ENCODE measurements around the gene VAMP1. TPM values are rescaled to one million over a fixed set of nuclear protein-coding genes. Genes with fewer than 3 reads are reported as not detected.
A peak's percentile ranks its signal among the peaks of the same experiment; 100 is the strongest.
"Not testable (repeated sequence)": the region's sequence is repeated elsewhere in the genome, so short reads cannot be mapped to it uniquely, and the experiment has no call there.

Gene VAMP1
- total and polyA plus RNA-seq, 2 donors (not counting 3 experiments of a cell fraction or from before 2014, with no cell fraction given): 7.0 to 9.0 TPM

GRCh38 chr12:6492838-6493496 lies 22.5 kb upstream of the VAMP1 start, which contains the start of gene MRPL51:
MRPL51 (minus strand) TSS chr12:6493262; CDS start chr12:6493136, 126 bp downstream.
- Histone ChIP-seq H2AFZ (ENCODE audit: low read depth, low read length) (peak within 1 kb of the TSS; percentile 88), H3K79me2 (ENCODE audit: control insufficient read depth, insufficient read depth, low read length) (peaks cover 38% of the 10 kb centered on the region), H3K9me1 (replicated peaks; ENCODE audit: control insufficient read depth, extremely low read depth, insufficient read depth, low read length) (no peaks in the 10 kb centered on the region), H3K4me2 (ENCODE audit: insufficient read depth, low read length) (peak within 1 kb of the TSS; percentile 96), H3K36me3 (ENCODE audit: control insufficient read depth in 2 of 2, extremely low read depth in 1 of 2, insufficient read depth in 2 of 2, low read length in 2 of 2) (peaks cover 0 to 7% of the 10 kb centered on the region in 2 experiments), H3K4me1 (ENCODE audit: control insufficient read depth, extremely low read depth, insufficient read depth, low read length) (peaks cover 20% of the 10 kb centered on the region), H4K20me1 (replicated peaks; ENCODE audit: control insufficient read depth, extremely low read depth, insufficient read depth, low read length) (no peaks in the 10 kb centered on the region), H3K27me3 (ENCODE audit: control insufficient read depth in 2 of 2, insufficient read depth in 2 of 2, low read length in 2 of 2) (no peaks in the 10 kb centered on the region), H3K9me3 (replicated peaks; ENCODE audit: control insufficient read depth, insufficient read depth, low read length) (no peaks in the 10 kb centered on the region), H3K27ac (ENCODE audit: insufficient read depth, low read depth, low read length) (peak within 1 kb of the TSS; percentile 95), H3K4me3 (replicated peaks in 1 of 3; ENCODE audit: insufficient read depth in 1 of 3, low read depth in 1 of 3, low read length in 3 of 3) (peak within 1 kb of the TSS; percentile 82 to 92 (median 86)), H3K9ac (replicated peaks; ENCODE audit: extremely low read depth, insufficient read depth, low read length) (peak within 1 kb of the TSS; percentile 96)
- POLR2A ChIA-PET: interaction anchor here (0.6 to 1.3 kb wide), 7 partner anchors 12 to 41 kb away, joined by 3 to 15 read pairs (median 4); partner anchors contain the start of genes GAPDH and VAMP1
- TSS peak; percentile 88 for BruUV-seq (replicated peaks)
- intact Hi-C loops (cut with micrococcal nuclease): loop anchor here (1.0 kb wide), 2 partner anchors 41 to 70 kb away; partner anchors contain the start of gene GAPDH
- CTCF ChIA-PET: interaction anchor here (0.9 to 1.2 kb wide), 6 partner anchors 9 to 46 kb away, joined by 3 to 8 read pairs (median 5); partner anchors contain the start of gene VAMP1
- peak; percentile 85 for FAIRE-seq
- dilution Hi-C loops (cut with MboI; ENCODE audit: extremely low pct_ligation_motif_present, low sequenced_read_pairs): no loop called here
- TF ChIP-seq FOS (IDR thresholded peaks at IDR 0.05; ENCODE audit: borderline replicate concordance, insufficient read depth, low read length): no peak
- no peak for TF ChIP-seq EZH2 (IDR thresholded peaks at IDR 0.05; ENCODE audit: borderline replicate concordance, low read depth, low read length, severe bottlenecking)
- peak; percentile 52 for TF ChIP-seq MAX (IDR thresholded peaks at IDR 0.05; ENCODE audit: insufficient read depth, insufficient read length)
- no peak for TF ChIP-seq GATA2 (IDR thresholded peaks at IDR 0.05; ENCODE audit: insufficient read depth, insufficient read length, low read depth, low read length)
- no peak for TF ChIP-seq JUN (IDR thresholded peaks at IDR 0.05; ENCODE audit: borderline replicate concordance, insufficient read depth, insufficient read length, low read depth)
- TF ChIP-seq CTCF (IDR thresholded peaks at IDR 0.05; ENCODE audit: extremely low read depth in 1 of 2, insufficient read depth in 1 of 2, low read depth in 1 of 2, low read length in 2 of 2): no peak
- no peak for TF ChIP-seq MYC (IDR thresholded peaks at IDR 0.05; ENCODE audit: low read depth, low read length)
- TF ChIP-seq POLR2A (IDR thresholded peaks at IDR 0.05; ENCODE audit: low read depth, low read length): peak; percentile 96
- TF ChIP-seq POLR2AphosphoS5 (IDR thresholded peaks at IDR 0.05; ENCODE audit: insufficient read depth, low read depth, low read length): peak; percentile 98
- peak; percentile 94 for DNase-seq (ENCODE audit: low read depth, low spot score)

GRCh38 chr12:6490673-6491072 lies 20.2 kb upstream of the VAMP1 start:
- FAIRE-seq; H3K9me1 ChIP-seq (replicated peaks; ENCODE audit: control insufficient read depth, extremely low read depth, insufficient read depth, low read length); H3K9me3 ChIP-seq (replicated peaks; ENCODE audit: control insufficient read depth, insufficient read depth, low read length); H3K9ac ChIP-seq (replicated peaks; ENCODE audit: extremely low read depth, insufficient read depth, low read length); H3K4me3 ChIP-seq (replicated peaks in 1 of 3; ENCODE audit: insufficient read depth in 1 of 3, low read depth in 1 of 3, low read length in 3 of 3); intact Hi-C loops (cut with micrococcal nuclease); dilution Hi-C loops (cut with MboI; ENCODE audit: extremely low pct_ligation_motif_present, low sequenced_read_pairs); DNase-seq (ENCODE audit: low read depth, low spot score); H3K27me3 ChIP-seq (ENCODE audit: control insufficient read depth in 2 of 2, insufficient read depth in 2 of 2, low read length in 2 of 2); H3K27ac ChIP-seq (ENCODE audit: insufficient read depth, low read depth, low read length); H3K36me3 ChIP-seq (ENCODE audit: control insufficient read depth in 2 of 2, extremely low read depth in 1 of 2, insufficient read depth in 2 of 2, low read length in 2 of 2); H2AFZ ChIP-seq (ENCODE audit: low read depth, low read length); BruUV-seq (replicated peaks); H4K20me1 ChIP-seq (replicated peaks; ENCODE audit: control insufficient read depth, extremely low read depth, insufficient read depth, low read length); H3K4me2 ChIP-seq (ENCODE audit: insufficient read depth, low read length): not testable (repeated sequence)
- Histone ChIP-seq H3K79me2 (ENCODE audit: control insufficient read depth, insufficient read depth, low read length) (peaks cover 21% of the 10 kb centered on the region), H3K4me1 (ENCODE audit: control insufficient read depth, extremely low read depth, insufficient read depth, low read length) (peaks cover 20% of the 10 kb centered on the region)
- ChIA-PET CTCF (interaction anchor here (0.6 to 0.7 kb wide), 2 partner anchors 20 to 145 kb away, joined by 3 read pairs; partner anchors contain the start of gene VAMP1), POLR2A (interaction anchor here (1.6 kb wide), 1 partner anchor 20 kb away, joined by 4 read pairs; the partner anchor contains the start of gene VAMP1)

All from endothelial cell of umbilical vein (primary cell).